ENCODE data around the gene HDAC9.

The HDAC9 gene

GRCh38 chr7:18513343-18513742, 17.8 kb downstream of the HDAC9 start:
- no peak for TF ChIP-seq CTCF (IDR thresholded peaks at IDR 0.05; ENCODE audit: low read depth, low read length)
- Histone ChIP-seq H3K36me3 (no peaks in the 10 kb centered on the region), H3K4me3 (ENCODE audit: low read depth, low read length) (no peak overlapping the region), H3K9me3 (no peaks in the 10 kb centered on the region), H3K27me3 (no peaks in the 10 kb centered on the region), H3K4me1 (peaks cover 21% of the 10 kb centered on the region)
- no peak for DNase-seq

- no peak for DNase-seq
- Histone ChIP-seq H3K4me1 (peaks cover 25% of the 10 kb centered on the region), H3K36me3 (no peaks in the 10 kb centered on the region), H3K27me3 (no peaks in the 10 kb centered on the region), H3K4me3 (ENCODE audit: low read depth, low read length) (no peak overlapping the region), H3K9me3 (no peaks in the 10 kb centered on the region)
- no peak for TF ChIP-seq CTCF (IDR thresholded peaks at IDR 0.05; ENCODE audit: low read depth, low read length)
Observed at GRCh38 chr7:18515067-18515466, 19.5 kb downstream of the HDAC9 start.

- Histone ChIP-seq H3K4me3 (ENCODE audit: low read depth, low read length) (no peak overlapping the region), H3K4me1 (peaks cover 31% of the 10 kb centered on the region)
- TF ChIP-seq CTCF (IDR thresholded peaks at IDR 0.05; ENCODE audit: low read depth, low read length): no peak
Observed at GRCh38 chr7:18517646-18518045, 22.1 kb downstream of the HDAC9 start.

GRCh38 chr7:18518555-18518954, 23.0 kb downstream of the HDAC9 start:
- peak; percentile 38 for DNase-seq
- H3K4me1 ChIP-seq: peaks cover 28% of the 10 kb centered on the region
- TF ChIP-seq CTCF (IDR thresholded peaks at IDR 0.05; ENCODE audit: low read depth, low read length): no peak
- H3K4me3 ChIP-seq (ENCODE audit: low read depth, low read length): peak overlapping the region; percentile 27
- H3K36me3 ChIP-seq: no peaks in the 10 kb centered on the region
- H3K27me3 ChIP-seq: no peaks in the 10 kb centered on the region
- no peaks in the 10 kb centered on the region for H3K9me3 ChIP-seq

More at GRCh38 chr7:18517646-18518045, 22.1 kb downstream of the HDAC9 start:
- Histone ChIP-seq H3K36me3 (no peaks in the 10 kb centered on the region), H3K27me3 (no peaks in the 10 kb centered on the region), H3K9me3 (no peaks in the 10 kb centered on the region)
- DNase-seq: no peak

GRCh38 chr7:18520450-18521235, 25.1 kb downstream of the HDAC9 start:
- Histone ChIP-seq H3K36me3 (no peaks in the 10 kb centered on the region), H3K4me1 (peaks cover 26% of the 10 kb centered on the region), H3K4me3 (ENCODE audit: low read depth, low read length) (peak overlapping the region; percentile 44), H3K9me3 (no peaks in the 10 kb centered on the region), H3K27me3 (no peaks in the 10 kb centered on the region)
- TF ChIP-seq CTCF (IDR thresholded peaks at IDR 0.05; ENCODE audit: low read depth, low read length): no peak
- peak; percentile 24 for DNase-seq

GRCh38 chr7:18521236-18521589, 25.7 kb downstream of the HDAC9 start:
- Histone ChIP-seq H3K27me3 (no peaks in the 10 kb centered on the region), H3K36me3 (no peaks in the 10 kb centered on the region), H3K4me3 (ENCODE audit: low read depth, low read length) (peak overlapping the region; percentile 44), H3K9me3 (no peaks in the 10 kb centered on the region), H3K4me1 (peaks cover 26% of the 10 kb centered on the region)
- no peak for DNase-seq
- TF ChIP-seq CTCF (IDR thresholded peaks at IDR 0.05; ENCODE audit: low read depth, low read length): no peak

All from BE2C (cell line).